Stimulated activated CD4-positive, alpha-beta T cell treated with anti-CD3 and anti-CD28 coated beads, TNF-alpha, amount 100 ng/mL, for 1 hour (primary cell): ENCODE data around the gene STEEP1.
"Not testable (repeated sequence)": the region's sequence is repeated elsewhere in the genome, so short reads cannot be mapped to it uniquely, and the experiment has no call there.

Source experiments
- DNase-seq, 3 donors: peaks; one replicate each; pipeline ENCODE4 v3.0.0-alpha.2; 2020; ENCODE audit warnings: low read depth in 3 of 3, low spot score in 1 of 3

Gene STEEP1

GRCh38 chrX:119529345-119530276, 35.6 kb downstream of the STEEP1 start:
- no peak for DNase-seq

GRCh38 chrX:119523664-119524184, 41.5 kb downstream of the STEEP1 start:
- DNase-seq = no peak

GRCh38 chrX:119521246-119521645, 44.0 kb downstream of the STEEP1 start:
- DNase-seq = no peak

GRCh38 chrX:119518371-119518770, 46.8 kb downstream of the STEEP1 start:
- DNase-seq = no peak

GRCh38 chrX:119516157-119516702, 49.0 kb downstream of the STEEP1 start:
- DNase-seq = peak in 1 of 3 donors; percentile 18

- no peak for DNase-seq
These were observed 52.9 kb downstream of the STEEP1 start for GRCh38 chrX:119512146-119512800.

- DNase-seq = no peak
These were observed 58.0 kb downstream of the STEEP1 start for GRCh38 chrX:119507206-119507605.

- no peak for DNase-seq
These were observed 59.3 kb downstream of the STEEP1 start for GRCh38 chrX:119505945-119506344.

GRCh38 chrX:119505145-119505544, 60.1 kb downstream of the STEEP1 start:
- not testable (repeated sequence) for DNase-seq

GRCh38 chrX:119503484-119503861, 61.7 kb downstream of the STEEP1 start:
- no peak for DNase-seq

GRCh38 chrX:119502727-119503483, 62.3 kb downstream of the STEEP1 start:
- DNase-seq = no peak

- no peak for DNase-seq
These were observed 63.6 kb downstream of the STEEP1 start for GRCh38 chrX:119501511-119502148.

- DNase-seq = no peak
These were observed 65.0 kb downstream of the STEEP1 start for GRCh38 chrX:119500061-119500800.

GRCh38 chrX:119497185-119497584, 68.0 kb downstream of the STEEP1 start:
- DNase-seq = no peak

GRCh38 chrX:119495734-119496726, 69.2 kb downstream of the STEEP1 start:
- DNase-seq = no peak

GRCh38 chrX:119493851-119494495, 71.2 kb downstream of the STEEP1 start:
- not testable (repeated sequence) for DNase-seq

GRCh38 chrX:119492463-119492862, 72.7 kb downstream of the STEEP1 start:
- DNase-seq = no peak
